Endothelial cell of umbilical vein (primary cell): ENCODE data around the gene MS4A3. TPM values are rescaled to one million over a fixed set of nuclear protein-coding genes. Genes with fewer than 3 reads are reported as not detected.

Source experiments
- BruUV-seq: library from RNA; stranded (reverse); fragments of 400-500 nt; replicated peaks from 2 replicates; lab custom pipeline; 2021; lab: Mats Ljungman, UMichigan
- CTCF ChIA-PET: fragments of 300-600, 350-600 bp; sonication (Branson Sonifier 250); formaldehyde crosslinking; loops from one replicate; lab custom pipeline; 2021; ENCODE audit warnings: antibody characterized with exemption, inconsistent platforms; lab: Charles Lee
- POLR2A ChIA-PET: fragments of 300-600, 350-600 bp; sonication (Branson Sonifier 250); formaldehyde crosslinking; loops from one replicate; lab custom pipeline; 2021; ENCODE audit warnings: antibody characterized with exemption, inconsistent platforms; lab: Charles Lee
- DNase-seq: peaks from one replicate; pipeline ENCODE4 v3.0.0-alpha.2; 2011; ENCODE audit warnings: low read depth, low spot score
- FAIRE-seq: peaks from 2 replicates; lab custom pipeline; 2011; peaks lifted over from hg19 to GRCh38; lab: Jason Lieb, UNC
- H2AFZ ChIP-seq: 2 replicates; pipeline ENCODE4 v1.6.0; 2012; ENCODE audit warnings: low read depth, low read length, control low read depth, inconsistent platforms
- H3K27ac ChIP-seq: 2 replicates; pipeline ENCODE4 v1.5.1; 2011; ENCODE audit warnings: low read depth, mild to moderate bottlenecking, control low read depth, low read length, moderate library complexity; ENCODE audit not compliant: insufficient read depth
- H3K27me3 ChIP-seq, 2 experiments: 2 replicates each; pipeline versions ENCODE4 v1.6.0 to v1.6.1; 2011; ENCODE audit warnings: low read length in 2 of 2, mixed read lengths in 1 of 2; ENCODE audit not compliant: control insufficient read depth in 2 of 2, insufficient read depth in 2 of 2
- H3K36me3 ChIP-seq, 2 experiments: 2 replicates in 1 of 2; 3 replicates in 1 of 2; pipeline ENCODE4 v1.5.1; 2011; ENCODE audit warnings: low read length in 2 of 2, mild to moderate bottlenecking in 1 of 2, moderate library complexity in 1 of 2; ENCODE audit not compliant: control insufficient read depth in 2 of 2, insufficient read depth in 2 of 2; ENCODE audit errors: extremely low read depth in 1 of 2
- H3K4me1 ChIP-seq: 3 replicates; pipeline ENCODE4 v1.5.1; 2011; ENCODE audit warnings: mild to moderate bottlenecking, low read length; ENCODE audit not compliant: control insufficient read depth, insufficient read depth; ENCODE audit errors: extremely low read depth
- H3K4me2 ChIP-seq: 2 replicates; pipeline ENCODE4 v1.6.1; 2011; ENCODE audit warnings: low read length, control low read depth, mixed read lengths; ENCODE audit not compliant: insufficient read depth
- H3K4me3 ChIP-seq, 3 experiments: fragments of 200-600 bp in 1 of 3; sonication (generic), shearing (Covaris generic) in 1 of 3; replicated peaks in 1 of 3; 2 replicates each; pipeline ENCODE4 v1.5.1; 2011 to 2016; ENCODE audit warnings: control low read depth in 3 of 3, low read length in 3 of 3, mild to moderate bottlenecking in 2 of 3, inconsistent platforms in 1 of 3, low read depth in 1 of 3, moderate library complexity in 1 of 3; ENCODE audit not compliant: insufficient read depth in 1 of 3
- H3K79me2 ChIP-seq: 2 replicates; pipeline ENCODE4 v1.6.0; 2012; ENCODE audit warnings: low read length, inconsistent platforms; ENCODE audit not compliant: control insufficient read depth, insufficient read depth
- H3K9ac ChIP-seq: replicated peaks from 2 replicates; pipeline ENCODE3; 2011; ENCODE audit warnings: low read length, control low read depth; ENCODE audit not compliant: insufficient read depth; ENCODE audit errors: extremely low read depth
- H3K9me1 ChIP-seq: replicated peaks from 3 replicates; pipeline ENCODE4 v1.6.0; 2011; ENCODE audit warnings: mild to moderate bottlenecking, low read length; ENCODE audit not compliant: control insufficient read depth, insufficient read depth; ENCODE audit errors: extremely low read depth
- H3K9me3 ChIP-seq: replicated peaks from 2 replicates; pipeline ENCODE4 v1.5.1; 2012; ENCODE audit warnings: low read length, inconsistent platforms; ENCODE audit not compliant: control insufficient read depth, insufficient read depth
- H4K20me1 ChIP-seq: replicated peaks from 2 replicates; pipeline ENCODE3; 2011; ENCODE audit warnings: mild to moderate bottlenecking, low read length; ENCODE audit not compliant: control insufficient read depth, insufficient read depth; ENCODE audit errors: extremely low read depth
- EZH2 ChIP-seq: IDR thresholded peaks from 2 replicates; pipeline ENCODE4 v1.6.1; 2012; ENCODE audit warnings: borderline replicate concordance, low read depth, mild to moderate bottlenecking, moderate library complexity, low read length, inconsistent platforms; ENCODE audit not compliant: severe bottlenecking
- FOS ChIP-seq: IDR thresholded peaks from 2 replicates; pipeline ENCODE4 v1.6.1; 2011; ENCODE audit warnings: mild to moderate bottlenecking, low read length, moderate library complexity, borderline replicate concordance; ENCODE audit not compliant: insufficient read depth
- GATA2 ChIP-seq: IDR thresholded peaks from 2 replicates; pipeline ENCODE4 v1.7.0; 2011; ENCODE audit warnings: low read depth, mild to moderate bottlenecking, moderate library complexity, mixed read lengths, low read length; ENCODE audit not compliant: insufficient read length, insufficient read depth
- JUN ChIP-seq: IDR thresholded peaks from 2 replicates; pipeline ENCODE4 v1.6.1; 2011; ENCODE audit warnings: borderline replicate concordance, low read depth; ENCODE audit not compliant: insufficient read length, insufficient read depth
- MYC ChIP-seq: IDR thresholded peaks from one replicate; pipeline ENCODE4 v1.6.1; 2011; ENCODE audit warnings: mild to moderate bottlenecking, low read depth, low read length
- POLR2A ChIP-seq: IDR thresholded peaks from 2 replicates; pipeline ENCODE4 v1.6.1; 2012; ENCODE audit warnings: low read depth, mild to moderate bottlenecking, control low read depth, low read length
- POLR2AphosphoS5 ChIP-seq: IDR thresholded peaks from 2 replicates; pipeline ENCODE4 v1.6.1; 2012; ENCODE audit warnings: low read depth, mild to moderate bottlenecking, control low read depth, low read length, moderate library complexity; ENCODE audit not compliant: insufficient read depth
- dilution Hi-C: fragments of 300-500 bp; cut with MboI; formaldehyde crosslinking; loops from one replicate; pipeline ENCODE4 v1.15.0; 2019; ENCODE audit warnings: low sequenced_read_pairs; ENCODE audit not compliant: extremely low pct_ligation_motif_present
- intact Hi-C: fragments of 100-400 bp; cut with micrococcal nuclease; formaldehyde crosslinking; loops from one replicate; pipeline ENCODE4 v1.10.0; 2022
- polyA plus RNA-seq, 4 experiments: library from polyadenylated mRNA; depleted of rRNA in 3 of 4; stranded (reverse) in 3 of 4; unstranded in 1 of 4; fragments of >200 nt; gene quantifications; 2 replicates each; pipeline versions ENCODE4 v1.2.1 to v1.2.3, GENCODE V29; 2011 to 2012; ENCODE audit warnings: missing spikeins in 1 of 4
- total RNA-seq: library from RNA; stranded (reverse); gene quantifications from 2 replicates; pipeline ENCODE4 v1.2.3, GENCODE V29; 2021
- TF ChIP-seq, protein P1 (sequence below), 2 donors: IDR thresholded peaks; 1 replicate in 1 of 2; 2 replicates in 1 of 2; pipeline ENCODE4 v1.5.1; 2011; ENCODE audit warnings: low read length in 2 of 2, mild to moderate bottlenecking in 2 of 2, moderate library complexity in 2 of 2, control low read depth in 1 of 2, inconsistent platforms in 1 of 2, low read depth in 1 of 2; ENCODE audit not compliant: insufficient read depth in 1 of 2; ENCODE audit errors: extremely low read depth in 1 of 2
- TF ChIP-seq, protein P2 (sequence below): IDR thresholded peaks from 2 replicates; pipeline ENCODE4 v1.6.1; 2011; ENCODE audit not compliant: insufficient read depth, insufficient read length

Gene MS4A3
- total and polyA plus RNA-seq, 2 donors (not counting 3 experiments of a cell fraction or from before 2014, with no cell fraction given): not detected

- POLR2A ChIA-PET: no interaction called here
- H3K27me3 ChIP-seq: no peaks in the 10 kb centered on the region
- intact Hi-C loops (no loop called here), dilution Hi-C loops (no loop called here)
- FAIRE-seq: no peak
- CTCF ChIA-PET: interaction anchor here (0.9 to 1.5 kb wide), 3 partner anchors 52 to 134 kb away, joined by 3 to 9 read pairs (median 3); no protein-coding TSS in a partner anchor
- H3K27ac ChIP-seq: no peak overlapping the region
- H3K9me3 ChIP-seq: no peaks in the 10 kb centered on the region
- TF ChIP-seq EZH2: no peak
- no peak for TF ChIP-seq FOS
- no peak for TF ChIP-seq GATA2
- TF ChIP-seq POLR2A: no peak
- TF ChIP-seq, protein P1, sequence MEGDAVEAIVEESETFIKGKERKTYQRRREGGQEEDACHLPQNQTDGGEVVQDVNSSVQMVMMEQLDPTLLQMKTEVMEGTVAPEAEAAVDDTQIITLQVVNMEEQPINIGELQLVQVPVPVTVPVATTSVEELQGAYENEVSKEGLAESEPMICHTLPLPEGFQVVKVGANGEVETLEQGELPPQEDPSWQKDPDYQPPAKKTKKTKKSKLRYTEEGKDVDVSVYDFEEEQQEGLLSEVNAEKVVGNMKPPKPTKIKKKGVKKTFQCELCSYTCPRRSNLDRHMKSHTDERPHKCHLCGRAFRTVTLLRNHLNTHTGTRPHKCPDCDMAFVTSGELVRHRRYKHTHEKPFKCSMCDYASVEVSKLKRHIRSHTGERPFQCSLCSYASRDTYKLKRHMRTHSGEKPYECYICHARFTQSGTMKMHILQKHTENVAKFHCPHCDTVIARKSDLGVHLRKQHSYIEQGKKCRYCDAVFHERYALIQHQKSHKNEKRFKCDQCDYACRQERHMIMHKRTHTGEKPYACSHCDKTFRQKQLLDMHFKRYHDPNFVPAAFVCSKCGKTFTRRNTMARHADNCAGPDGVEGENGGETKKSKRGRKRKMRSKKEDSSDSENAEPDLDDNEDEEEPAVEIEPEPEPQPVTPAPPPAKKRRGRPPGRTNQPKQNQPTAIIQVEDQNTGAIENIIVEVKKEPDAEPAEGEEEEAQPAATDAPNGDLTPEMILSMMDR (IDR thresholded peaks at IDR 0.05; ENCODE audit: extremely low read depth in 1 of 2, insufficient read depth in 1 of 2, low read depth in 1 of 2, low read length in 2 of 2): no peak
- no peak for TF ChIP-seq MYC
- TF ChIP-seq JUN: no peak
- no peak for TF ChIP-seq POLR2AphosphoS5
- TF ChIP-seq, protein P2, sequence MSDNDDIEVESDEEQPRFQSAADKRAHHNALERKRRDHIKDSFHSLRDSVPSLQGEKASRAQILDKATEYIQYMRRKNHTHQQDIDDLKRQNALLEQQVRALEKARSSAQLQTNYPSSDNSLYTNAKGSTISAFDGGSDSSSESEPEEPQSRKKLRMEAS: no peak
- no peaks in the 10 kb centered on the region for H3K36me3 ChIP-seq
- H3K4me1 ChIP-seq: no peaks in the 10 kb centered on the region
- no peaks in the 10 kb centered on the region for H3K79me2 ChIP-seq
- H3K4me2 ChIP-seq: no peak overlapping the region
- no peak overlapping the region for H3K9ac ChIP-seq
- no peak for DNase-seq
- H4K20me1 ChIP-seq: no peaks in the 10 kb centered on the region
- no peak overlapping the region for H2AFZ ChIP-seq
- H3K4me3 ChIP-seq: no peak overlapping the region
- no TSS peak for BruUV-seq
- H3K9me1 ChIP-seq: no peaks in the 10 kb centered on the region
Measured at GRCh38 chr11:60116996-60117790, 60.7 kb downstream of the MS4A3 start.
